Stomach (tissue), 9 donors: ENCODE measurements around the gene PRKCE. TPM values are rescaled to one million over a fixed set of nuclear protein-coding genes. Genes with fewer than 3 reads are reported as not detected.

Experiments used
- DNase-seq, 2 donors: peaks; one replicate each; pipeline versions ENCODE4 v3.0.0 to v3.0.0-alpha.2; 2013 to 2019
- H3K27ac ChIP-seq, 5 donors: fragments of 200-600 bp in 4 of 5; sonication (generic) in 4 of 5; one replicate each; pipeline ENCODE4 v1.5.1; 2013 to 2019; ENCODE audit warnings: mild to moderate bottlenecking in 1 of 5, moderate library complexity in 1 of 5
- H3K27me3 ChIP-seq, 3 donors: fragments of 200-600 bp; sonication (generic); one replicate each; pipeline ENCODE4 v1.5.1; 2017 to 2019; ENCODE audit warnings: mixed run types in 1 of 3
- H3K36me3 ChIP-seq, 4 donors: fragments of 200-600 bp; sonication (generic); 1 replicate in 3 of 4; 2 replicates in 1 of 4; pipeline ENCODE4 v1.5.1; 2016 to 2019
- H3K4me1 ChIP-seq, 4 donors: fragments of 200-600 bp; sonication (generic); one replicate each; pipeline ENCODE4 v1.5.1; 2016 to 2019
- H3K4me3 ChIP-seq, 4 donors: fragments of 200-600 bp; sonication (generic) in 3 of 4; one replicate each; pipeline ENCODE4 v1.5.1; 2016 to 2019; ENCODE audit warnings: mild to moderate bottlenecking in 1 of 4
- H3K9me3 ChIP-seq, 4 donors: fragments of 200-600 bp; sonication (generic); one replicate each; pipeline ENCODE4 v1.5.1; 2016 to 2019
- EP300 ChIP-seq: sonication (generic); formaldehyde crosslinking; IDR thresholded peaks from one replicate; pipeline ENCODE4 v1.6.1; 2017; ENCODE audit warnings: antibody characterized with exemption
- POLR2A ChIP-seq, 4 donors: fragments of 450-650 bp; IDR thresholded peaks; one replicate each; pipeline ENCODE4 v1.6.1; 2016; ENCODE audit warnings: antibody characterized with exemption in 4 of 4, control low read depth in 2 of 4, mild to moderate bottlenecking in 1 of 4, moderate library complexity in 1 of 4
- POLR2AphosphoS5 ChIP-seq, 3 donors: sonication (generic); formaldehyde crosslinking; IDR thresholded peaks; one replicate each; pipeline ENCODE4 v1.6.1; 2016; ENCODE audit warnings: antibody characterized with exemption in 3 of 3
- WGBS, 5 donors: extraction: QIAGEN DNeasy Blood & Tissue Kit in 3 of 5; methylation state at CpG; one replicate each; pipeline versions ENCODE4 v1.1.5 to v1.1.7; 2013 to 2018; 5-methylcytosine and 5-hydroxymethylcytosine counted together
- intact Hi-C: fragments of 100-400 bp; cut with DNase I; formaldehyde crosslinking; loops from one replicate; pipeline ENCODE4 v1.15.1; 2023; ENCODE audit warnings: low total_unique reads
- polyA plus RNA-seq, 3 donors: library from polyadenylated mRNA; stranded (reverse); fragments of 200-250 nt; gene quantifications; one replicate each; pipeline ENCODE4 v1.2.3, GENCODE V29; 2013
- total RNA-seq, 5 donors: library from RNA; depleted of rRNA; stranded (reverse); fragments of >200 nt; gene quantifications; one replicate each; pipeline versions ENCODE4 v1.1.0 to v1.2.3, GENCODE V29; 2014 to 2016
- TF ChIP-seq, protein P1 (sequence below), 7 experiments: fragments of 450-650 bp in 4 of 7; fragments of 200-600 bp in 3 of 7; sonication (generic) in 3 of 7; IDR thresholded peaks; one replicate each; pipeline ENCODE4 v1.5.1; 2016 to 2019; ENCODE audit warnings: antibody characterized with exemption in 7 of 7, control low read depth in 2 of 7, mild to moderate bottlenecking in 1 of 7
- donor health status: healthy with polysubstance abuse.
- donor health status: Bipolar disorder and iron deficiency.
- donor health status: healthy.

Gene PRKCE
- total and polyA plus RNA-seq, 8 donors = 2.0 to 92.0 (median 10.0) TPM

GRCh38 chr2:45919711-45920111, 268.2 kb downstream of the PRKCE start:
- H3K27me3 ChIP-seq = no peaks in the 10 kb centered on the region
- H3K36me3 ChIP-seq = no peaks in the 10 kb centered on the region
- no peaks in the 10 kb centered on the region for H3K9me3 ChIP-seq
- TF ChIP-seq POLR2A (IDR thresholded peaks at IDR 0.05) = no peak
- no peak for TF ChIP-seq EP300
- TF ChIP-seq, protein P1, sequence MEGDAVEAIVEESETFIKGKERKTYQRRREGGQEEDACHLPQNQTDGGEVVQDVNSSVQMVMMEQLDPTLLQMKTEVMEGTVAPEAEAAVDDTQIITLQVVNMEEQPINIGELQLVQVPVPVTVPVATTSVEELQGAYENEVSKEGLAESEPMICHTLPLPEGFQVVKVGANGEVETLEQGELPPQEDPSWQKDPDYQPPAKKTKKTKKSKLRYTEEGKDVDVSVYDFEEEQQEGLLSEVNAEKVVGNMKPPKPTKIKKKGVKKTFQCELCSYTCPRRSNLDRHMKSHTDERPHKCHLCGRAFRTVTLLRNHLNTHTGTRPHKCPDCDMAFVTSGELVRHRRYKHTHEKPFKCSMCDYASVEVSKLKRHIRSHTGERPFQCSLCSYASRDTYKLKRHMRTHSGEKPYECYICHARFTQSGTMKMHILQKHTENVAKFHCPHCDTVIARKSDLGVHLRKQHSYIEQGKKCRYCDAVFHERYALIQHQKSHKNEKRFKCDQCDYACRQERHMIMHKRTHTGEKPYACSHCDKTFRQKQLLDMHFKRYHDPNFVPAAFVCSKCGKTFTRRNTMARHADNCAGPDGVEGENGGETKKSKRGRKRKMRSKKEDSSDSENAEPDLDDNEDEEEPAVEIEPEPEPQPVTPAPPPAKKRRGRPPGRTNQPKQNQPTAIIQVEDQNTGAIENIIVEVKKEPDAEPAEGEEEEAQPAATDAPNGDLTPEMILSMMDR (IDR thresholded peaks at IDR 0.05) = no peak
- TF ChIP-seq POLR2AphosphoS5 (IDR thresholded peaks at IDR 0.05) = no peak
- H3K27ac ChIP-seq = peak overlapping the region in 3 of 5 donors; percentile 8 to 38 (median 36)
- intact Hi-C loops = no loop called here
- no peak for DNase-seq
- WGBS, 5 donors = 66 to 76% (median 73%) methylated on average over 3 of the region's 3 CpGs
- no peak overlapping the region for H3K4me3 ChIP-seq
- peaks cover 13 to 36% (median 19%) of the 10 kb centered on the region in 4 donors for H3K4me1 ChIP-seq

DNA sequence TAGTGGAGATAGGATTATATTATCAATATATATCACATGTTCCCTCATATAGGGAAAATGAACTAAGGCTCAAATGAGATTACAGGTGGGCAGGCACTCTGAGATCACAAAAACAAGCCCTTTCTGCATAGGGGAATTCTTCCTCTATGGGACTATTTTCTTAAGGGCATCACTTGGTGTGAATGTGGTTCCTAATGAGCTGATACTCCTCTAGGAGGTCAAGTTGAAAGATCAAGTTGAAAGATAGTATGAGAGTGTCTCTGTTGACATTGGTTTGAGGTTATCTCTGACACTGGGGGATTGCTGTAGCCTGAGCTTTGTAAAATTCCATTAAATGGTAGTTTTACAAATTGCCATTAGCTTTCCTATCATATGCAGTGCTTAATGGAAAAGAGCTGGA, 270.4 kb downstream of the PRKCE start:
- Histone ChIP-seq H3K9me3 (no peaks in the 10 kb centered on the region), H3K27me3 (no peaks in the 10 kb centered on the region), H3K27ac (no peak overlapping the region), H3K4me1 (peaks cover 13 to 45% (median 27%) of the 10 kb centered on the region in 4 donors), H3K36me3 (no peaks in the 10 kb centered on the region), H3K4me3 (no peak overlapping the region)
- TF ChIP-seq POLR2A (IDR thresholded peaks at IDR 0.05) (no peak), POLR2AphosphoS5 (IDR thresholded peaks at IDR 0.05) (no peak), EP300 (no peak)
- TF ChIP-seq, protein P1 (IDR thresholded peaks at IDR 0.05) = no peak
- intact Hi-C loops = no loop called here
- no peak for DNase-seq

- DNase-seq = peak in 1 of 2 donors; percentile 85
- WGBS, 5 donors = 56 to 71% (median 61%) methylated on average over 7 of the region's 7 CpGs
- no peaks in the 10 kb centered on the region for H3K27me3 ChIP-seq
- H3K4me3 ChIP-seq = no peak overlapping the region
- no peaks in the 10 kb centered on the region for H3K36me3 ChIP-seq
- H3K27ac ChIP-seq = no peak overlapping the region
- H3K4me1 ChIP-seq = peaks cover 13 to 47% (median 27%) of the 10 kb centered on the region in 4 donors
- intact Hi-C loops = no loop called here
- no peaks in the 10 kb centered on the region for H3K9me3 ChIP-seq
- TF ChIP-seq, protein P1 (IDR thresholded peaks at IDR 0.05) = no peak
- TF ChIP-seq EP300 (no peak), POLR2A (IDR thresholded peaks at IDR 0.05) (no peak), POLR2AphosphoS5 (IDR thresholded peaks at IDR 0.05) (no peak)
Observed at GRCh38 chr2:45922577-45922988, 271.1 kb downstream of the PRKCE start.

DNA sequence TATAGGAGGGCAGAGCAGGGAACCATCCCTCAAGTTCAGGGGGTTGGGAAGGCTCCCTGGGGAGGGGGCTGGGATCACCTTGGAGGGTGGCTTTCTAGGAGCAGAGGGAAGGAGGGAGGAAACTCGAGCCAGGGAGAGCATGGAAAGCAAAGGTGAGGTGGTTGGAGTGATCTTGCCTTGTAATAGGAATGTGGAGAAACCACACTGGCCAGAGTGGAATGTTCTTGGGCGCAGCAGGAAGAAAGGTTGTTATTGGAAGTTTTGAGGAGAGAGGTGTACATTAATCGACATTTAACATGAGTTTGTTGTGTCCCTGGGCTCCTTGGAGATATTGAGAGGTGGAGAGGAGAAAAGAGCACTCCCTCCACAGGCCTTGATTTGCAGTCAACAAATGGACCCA, 272.2 kb downstream of the PRKCE start:
- Histone ChIP-seq H3K4me3 (no peak overlapping the region), H3K9me3 (no peaks in the 10 kb centered on the region), H3K4me1 (peaks cover 11 to 43% (median 23%) of the 10 kb centered on the region in 4 donors), H3K27ac (no peak overlapping the region), H3K36me3 (no peaks in the 10 kb centered on the region), H3K27me3 (no peaks in the 10 kb centered on the region)
- DNase-seq = peak in 1 of 2 donors; percentile 57
- 40 to 72% (median 55%) methylated on average over 3 of the region's 3 CpGs for WGBS, 5 donors
- intact Hi-C loops = no loop called here
- TF ChIP-seq POLR2AphosphoS5 (IDR thresholded peaks at IDR 0.05) (no peak), POLR2A (IDR thresholded peaks at IDR 0.05) (no peak), EP300 (no peak)
- TF ChIP-seq, protein P1 (IDR thresholded peaks at IDR 0.05) = no peak
